Measurements from ENCODE around the gene ALG9.

The ALG9 gene

DNA sequence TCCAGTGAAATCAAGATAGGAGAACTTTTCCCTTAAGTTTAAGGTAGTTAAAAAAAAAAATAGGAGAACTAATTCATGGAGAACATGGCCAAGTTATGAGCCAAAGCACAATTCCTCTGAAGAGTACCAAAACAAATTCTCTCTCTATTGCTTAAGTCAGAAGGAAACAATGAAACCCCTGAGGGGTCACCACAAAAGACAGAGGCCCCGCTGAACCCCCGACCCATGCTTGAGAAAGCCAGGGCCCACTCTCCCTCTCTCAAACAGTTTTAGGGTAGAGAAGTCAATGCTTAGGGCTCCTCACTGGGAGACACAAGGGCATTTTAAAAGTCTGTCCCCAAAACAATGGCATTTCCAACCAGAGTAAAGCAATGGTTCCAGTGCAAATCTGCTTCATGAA is 132.1 kb downstream of the ALG9 start:
- Histone ChIP-seq H3K4me1 (ENCODE audit: low read length) (peaks cover 11% of the 10 kb centered on the region), H3K4me2 (ENCODE audit: low read length) (no peak overlapping the region), H4K20me1 (ENCODE audit: insufficient read depth, low read length) (no peaks in the 10 kb centered on the region), H3K36me3 (replicated peaks; ENCODE audit: low read depth, low read length) (peaks cover 55% of the 10 kb centered on the region), H2AFZ (ENCODE audit: low read depth, low read length) (no peak overlapping the region), H3K4me3 (ENCODE audit: low read length) (no peak overlapping the region), H3K27me3 (ENCODE audit: low read depth, low read length) (no peaks in the 10 kb centered on the region), H3K27ac (ENCODE audit: low read length) (no peak overlapping the region), H3K9me3 (ENCODE audit: insufficient read depth, low read length) (no peaks in the 10 kb centered on the region), H3K79me2 (ENCODE audit: low read length) (no peaks in the 10 kb centered on the region), H3K9ac (ENCODE audit: low read length) (no peak overlapping the region)
- no peak for TF ChIP-seq EZH2phosphoT487 (IDR thresholded peaks at IDR 0.05; ENCODE audit: low read depth)
- no peak for TF ChIP-seq CTCF (IDR thresholded peaks at IDR 0.05; ENCODE audit: low read depth, low read length)

DNA sequence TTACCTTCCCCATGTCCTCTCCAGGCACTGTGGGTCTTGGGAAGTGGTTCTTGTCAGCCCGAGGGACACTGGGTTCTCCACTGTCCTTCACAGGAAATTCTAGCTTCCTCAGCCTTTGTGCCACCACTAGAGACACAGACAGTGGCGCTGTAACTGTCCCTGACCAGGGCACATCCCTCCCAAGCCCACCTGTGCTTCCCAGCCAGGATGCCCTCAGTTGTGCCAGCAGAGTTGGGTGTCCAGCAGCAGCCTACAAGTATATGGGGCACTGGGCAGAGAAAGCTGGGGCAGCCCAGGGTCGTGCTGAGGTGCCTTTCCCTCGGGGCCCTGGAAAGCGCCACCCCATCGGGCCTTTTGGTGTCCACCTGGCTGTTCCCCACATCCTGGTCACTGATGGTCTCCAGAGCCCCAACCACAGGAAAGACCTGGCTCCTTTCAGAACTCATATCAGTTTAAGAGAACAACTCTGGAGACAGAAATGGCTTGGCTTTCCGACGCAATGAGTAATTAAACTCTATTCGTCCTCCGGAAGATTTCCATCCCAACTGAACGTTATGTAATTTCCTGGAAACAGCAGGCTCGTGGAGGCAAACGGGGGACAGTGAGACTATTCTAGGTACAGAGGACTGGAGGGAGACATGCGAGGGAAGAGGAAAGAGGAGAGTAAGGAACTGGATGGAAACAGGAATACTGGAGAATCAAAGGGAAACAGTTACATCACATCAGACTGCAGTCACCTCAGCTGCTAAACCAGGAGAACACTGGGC is 133.8 kb downstream of the ALG9 start:
- TF ChIP-seq EZH2phosphoT487 (IDR thresholded peaks at IDR 0.05; ENCODE audit: low read depth) (no peak), CTCF (IDR thresholded peaks at IDR 0.05; ENCODE audit: low read depth, low read length) (no peak)
- no peaks in the 10 kb centered on the region for H3K79me2 ChIP-seq (ENCODE audit: low read length)
- H3K36me3 ChIP-seq (replicated peaks; ENCODE audit: low read depth, low read length): peaks cover 43% of the 10 kb centered on the region
- H3K27ac ChIP-seq (ENCODE audit: low read length): no peak overlapping the region
- H2AFZ ChIP-seq (ENCODE audit: low read depth, low read length): no peak overlapping the region
- no peaks in the 10 kb centered on the region for H3K9me3 ChIP-seq (ENCODE audit: insufficient read depth, low read length)
- no peaks in the 10 kb centered on the region for H3K27me3 ChIP-seq (ENCODE audit: low read depth, low read length)
- H3K4me2 ChIP-seq (ENCODE audit: low read length): no peak overlapping the region
- no peaks in the 10 kb centered on the region for H4K20me1 ChIP-seq (ENCODE audit: insufficient read depth, low read length)
- H3K4me1 ChIP-seq (ENCODE audit: low read length): peaks cover 11% of the 10 kb centered on the region
- no peak overlapping the region for H3K4me3 ChIP-seq (ENCODE audit: low read length)
- no peak overlapping the region for H3K9ac ChIP-seq (ENCODE audit: low read length)

DNA sequence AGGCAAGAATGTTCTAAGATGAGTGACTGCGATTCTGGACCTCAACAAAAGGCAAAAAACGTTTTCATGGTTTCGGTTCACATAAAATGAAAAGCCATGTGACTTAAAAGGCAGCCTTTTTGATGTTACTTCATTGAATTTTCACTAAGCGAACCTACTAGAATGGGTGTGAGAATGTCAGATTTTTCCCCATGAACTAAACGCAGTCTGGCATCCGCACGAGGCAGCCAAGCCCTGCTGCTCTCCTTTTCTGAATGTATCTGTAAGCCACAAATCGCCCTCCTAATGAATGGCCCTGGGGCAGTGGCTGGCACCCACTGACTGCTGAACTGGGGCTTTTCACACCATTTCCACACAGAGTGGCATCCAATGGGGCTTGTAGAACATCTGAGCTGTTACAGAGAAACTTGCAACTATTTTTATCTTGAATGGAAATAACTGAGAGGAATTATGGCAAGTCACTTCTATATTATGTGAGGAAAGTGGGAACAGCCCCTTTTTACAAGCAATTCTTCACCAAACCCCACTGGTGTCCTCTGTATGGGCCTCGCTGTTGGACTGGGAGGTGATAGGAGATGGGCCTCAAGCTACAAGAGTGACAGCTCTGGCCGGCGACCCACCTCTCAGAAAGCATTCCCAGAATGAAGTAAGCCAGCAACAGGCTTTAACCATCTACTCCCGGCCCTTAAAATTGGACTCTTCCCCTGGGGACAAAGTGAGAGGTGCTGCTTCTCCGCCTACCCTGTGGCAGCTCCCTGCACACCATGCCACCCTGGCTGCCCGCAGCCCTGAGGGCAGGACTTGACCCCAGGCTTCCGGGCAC is 134.5 kb downstream of the ALG9 start:
- no peaks in the 10 kb centered on the region for H3K79me2 ChIP-seq (ENCODE audit: low read length)
- H3K4me1 ChIP-seq (ENCODE audit: low read length): peaks cover 11% of the 10 kb centered on the region
- H3K9me3 ChIP-seq (ENCODE audit: insufficient read depth, low read length): no peaks in the 10 kb centered on the region
- H2AFZ ChIP-seq (ENCODE audit: low read depth, low read length): no peak overlapping the region
- H3K9ac ChIP-seq (ENCODE audit: low read length): no peak overlapping the region
- no peaks in the 10 kb centered on the region for H4K20me1 ChIP-seq (ENCODE audit: insufficient read depth, low read length)
- no peaks in the 10 kb centered on the region for H3K27me3 ChIP-seq (ENCODE audit: low read depth, low read length)
- H3K4me3 ChIP-seq (ENCODE audit: low read length): no peak overlapping the region
- no peak for TF ChIP-seq EZH2phosphoT487 (IDR thresholded peaks at IDR 0.05; ENCODE audit: low read depth)
- no peak for TF ChIP-seq CTCF (IDR thresholded peaks at IDR 0.05; ENCODE audit: low read depth, low read length)
- peaks cover 37% of the 10 kb centered on the region for H3K36me3 ChIP-seq (replicated peaks; ENCODE audit: low read depth, low read length)
- H3K4me2 ChIP-seq (ENCODE audit: low read length): no peak overlapping the region
- no peak overlapping the region for H3K27ac ChIP-seq (ENCODE audit: low read length)
